NCI-H1417 treated with DMSO at 0.1 percent for 48 hours (cell line): ENCODE results near the gene ESYT3.

ENCODE experiments used
- DNase-seq: peaks from one replicate; lab custom pipeline; 2025; lab: John Stamatoyannopoulos, UW

ESYT3 gene, protein sequence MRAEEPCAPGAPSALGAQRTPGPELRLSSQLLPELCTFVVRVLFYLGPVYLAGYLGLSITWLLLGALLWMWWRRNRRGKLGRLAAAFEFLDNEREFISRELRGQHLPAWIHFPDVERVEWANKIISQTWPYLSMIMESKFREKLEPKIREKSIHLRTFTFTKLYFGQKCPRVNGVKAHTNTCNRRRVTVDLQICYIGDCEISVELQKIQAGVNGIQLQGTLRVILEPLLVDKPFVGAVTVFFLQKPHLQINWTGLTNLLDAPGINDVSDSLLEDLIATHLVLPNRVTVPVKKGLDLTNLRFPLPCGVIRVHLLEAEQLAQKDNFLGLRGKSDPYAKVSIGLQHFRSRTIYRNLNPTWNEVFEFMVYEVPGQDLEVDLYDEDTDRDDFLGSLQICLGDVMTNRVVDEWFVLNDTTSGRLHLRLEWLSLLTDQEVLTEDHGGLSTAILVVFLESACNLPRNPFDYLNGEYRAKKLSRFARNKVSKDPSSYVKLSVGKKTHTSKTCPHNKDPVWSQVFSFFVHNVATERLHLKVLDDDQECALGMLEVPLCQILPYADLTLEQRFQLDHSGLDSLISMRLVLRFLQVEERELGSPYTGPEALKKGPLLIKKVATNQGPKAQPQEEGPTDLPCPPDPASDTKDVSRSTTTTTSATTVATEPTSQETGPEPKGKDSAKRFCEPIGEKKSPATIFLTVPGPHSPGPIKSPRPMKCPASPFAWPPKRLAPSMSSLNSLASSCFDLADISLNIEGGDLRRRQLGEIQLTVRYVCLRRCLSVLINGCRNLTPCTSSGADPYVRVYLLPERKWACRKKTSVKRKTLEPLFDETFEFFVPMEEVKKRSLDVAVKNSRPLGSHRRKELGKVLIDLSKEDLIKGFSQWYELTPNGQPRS

GRCh38 chr3:138434276-138434874 is at the start of gene ESYT3:
ESYT3 (plus strand) TSS chr3:138434616; CDS start chr3:138434799, 183 bp downstream.
- DNase-seq = peak; percentile 20

GRCh38 chr3:138384976-138385375 is 49.4 kb upstream of the ESYT3 start:
- DNase-seq = no peak

- no peak for DNase-seq
Observed at GRCh38 chr3:138389144-138389601, 45.2 kb upstream of the ESYT3 start.

GRCh38 chr3:138389841-138390581 is 44.4 kb upstream of the ESYT3 start:
- no peak for DNase-seq

DNA sequence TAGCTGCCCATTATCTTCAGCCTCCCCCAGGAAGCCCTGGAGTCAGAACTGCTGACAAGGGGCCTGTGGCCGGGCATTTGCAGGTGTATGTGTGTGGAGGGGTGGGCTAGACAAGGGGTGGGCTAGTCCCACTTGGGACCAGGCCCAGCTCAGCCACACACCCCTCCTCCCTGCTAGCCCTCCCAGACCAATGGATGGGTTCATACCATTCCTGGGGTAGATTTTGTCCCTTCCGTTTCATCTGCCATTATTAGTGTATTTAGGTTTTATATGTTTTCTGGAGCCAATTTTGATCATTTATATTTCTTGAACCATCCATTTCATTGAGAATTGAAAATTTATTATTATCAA is 43.9 kb upstream of the ESYT3 start:
- no peak for DNase-seq

GRCh38 chr3:138394156-138394555 is 40.3 kb upstream of the ESYT3 start:
- DNase-seq = no peak

DNA sequence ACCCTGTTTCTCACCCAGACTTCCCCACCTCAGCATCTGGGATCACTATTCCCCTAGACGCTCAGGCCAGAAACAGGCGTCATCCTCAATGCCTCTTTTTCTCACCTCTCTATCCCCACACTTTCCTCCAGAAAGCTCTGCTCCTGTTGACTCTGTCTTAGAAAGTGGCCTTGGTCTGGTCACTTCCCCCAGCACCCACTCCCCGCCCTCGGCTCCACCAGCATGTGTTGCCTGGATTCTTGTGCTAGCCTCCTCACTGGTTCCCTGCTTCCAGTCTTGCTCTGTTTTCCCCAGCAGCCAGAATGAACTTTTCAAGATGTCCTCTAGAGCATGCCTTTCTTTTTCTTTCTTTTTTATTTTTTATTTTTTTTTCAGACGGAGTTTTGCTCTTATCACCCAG is 39.7 kb upstream of the ESYT3 start:
- DNase-seq = no peak

GRCh38 chr3:138395865-138396751 is 38.3 kb upstream of the ESYT3 start:
- no peak for DNase-seq

- no peak for DNase-seq
Observed at GRCh38 chr3:138396752-138397410, 37.5 kb upstream of the ESYT3 start.

- no peak for DNase-seq
Observed at GRCh38 chr3:138397983-138398382, 36.4 kb upstream of the ESYT3 start.

DNA sequence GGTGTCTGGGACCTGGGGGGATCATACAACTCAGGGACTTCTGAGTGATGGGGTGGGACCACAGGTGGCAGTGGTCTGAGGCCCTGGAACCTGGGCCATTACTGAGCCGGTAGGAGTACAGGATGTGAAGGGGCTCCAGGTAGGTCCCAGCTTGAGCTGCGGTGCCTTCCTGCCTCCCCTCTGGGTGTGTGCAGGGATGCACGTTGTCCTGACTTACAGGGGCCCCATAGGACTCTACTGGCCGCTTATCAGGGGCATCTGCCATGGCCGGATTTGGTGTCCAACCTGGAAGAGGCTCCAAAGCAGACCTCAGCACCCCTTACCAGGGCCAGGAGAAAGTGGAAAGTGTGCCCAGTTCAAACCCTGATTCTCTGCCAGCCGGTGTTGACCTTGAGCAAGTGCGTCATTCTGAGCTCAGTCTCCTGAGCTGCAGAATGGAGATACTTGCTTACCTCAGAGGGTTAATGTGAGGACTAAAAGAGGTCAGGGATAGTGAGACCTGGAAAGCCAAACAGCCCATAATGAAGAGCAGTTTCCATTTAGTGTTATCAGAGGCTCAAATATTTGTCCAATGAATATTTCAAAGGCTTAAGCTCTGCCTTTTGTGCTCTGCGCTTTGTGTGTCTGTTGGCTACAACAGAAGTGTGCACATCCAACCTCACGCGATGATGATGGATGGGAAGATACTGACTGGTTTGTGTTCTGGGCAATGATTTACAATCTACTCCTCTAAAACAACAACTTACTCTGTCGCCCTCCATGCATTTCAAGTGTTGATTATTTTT is 35.4 kb upstream of the ESYT3 start:
- DNase-seq = no peak

DNA sequence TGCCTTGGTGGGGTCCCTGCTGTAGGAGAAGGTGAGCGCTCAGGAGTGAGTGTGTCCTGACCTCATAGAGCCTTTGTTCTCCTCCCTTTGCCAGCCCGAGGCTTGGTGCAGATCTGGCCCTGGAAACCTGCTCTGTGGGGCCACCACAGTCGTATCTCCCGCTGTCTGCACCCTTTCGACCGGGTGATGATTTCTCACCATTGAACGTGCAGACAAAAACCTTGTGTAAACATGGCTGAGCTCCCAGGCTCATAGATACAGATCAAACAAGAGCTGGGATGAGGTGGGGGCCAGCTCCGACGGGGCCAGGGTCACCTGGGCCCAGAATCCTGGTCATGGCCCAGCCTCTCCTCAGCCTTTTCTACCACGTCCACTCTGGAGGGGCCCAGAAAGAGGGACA is 34.6 kb upstream of the ESYT3 start:
- DNase-seq = no peak

- DNase-seq = no peak
Observed at GRCh38 chr3:138400651-138401070, 33.8 kb upstream of the ESYT3 start.

GRCh38 chr3:138401834-138402233 is 32.6 kb upstream of the ESYT3 start:
- DNase-seq = no peak

GRCh38 chr3:138404121-138404520 is 30.3 kb upstream of the ESYT3 start:
- DNase-seq = no peak

DNA sequence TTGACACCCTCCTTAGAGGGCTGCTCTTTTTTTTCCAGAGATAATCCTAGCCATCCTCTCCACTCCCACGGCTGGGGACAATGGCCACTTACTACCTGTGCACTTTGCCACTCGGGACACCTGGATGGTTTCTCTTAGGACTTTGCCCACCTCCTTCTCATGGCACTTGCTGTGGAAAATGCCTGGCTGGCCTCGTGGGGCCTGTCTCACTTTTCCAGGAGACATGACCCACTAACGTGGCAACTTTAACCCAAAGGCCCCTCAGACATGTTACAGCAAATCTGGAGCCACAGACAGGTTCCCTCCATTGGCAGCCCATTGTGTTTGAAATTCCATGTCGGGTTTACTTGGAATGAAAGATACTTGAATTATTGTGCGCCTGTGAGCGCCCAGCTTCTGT is 29.4 kb upstream of the ESYT3 start:
- DNase-seq = no peak

DNA sequence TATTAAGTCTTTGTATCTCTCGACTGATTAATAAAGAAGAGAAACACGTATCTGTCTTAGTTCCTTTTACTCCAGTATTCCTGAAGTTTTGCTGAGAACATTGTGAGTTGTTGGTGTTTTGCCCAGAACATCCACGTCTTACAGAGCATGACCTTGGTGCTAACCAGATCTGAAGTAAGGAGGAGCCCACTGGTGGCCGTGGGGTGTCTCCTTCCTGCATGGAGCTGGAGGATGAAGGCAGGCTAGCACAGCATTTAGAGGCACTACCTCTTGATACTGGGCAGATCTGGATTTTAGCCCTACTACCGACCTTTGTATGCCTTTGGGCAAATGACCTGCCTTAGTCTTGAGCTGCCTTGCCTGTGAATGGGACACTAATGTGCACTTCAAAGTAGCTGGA is 28.9 kb upstream of the ESYT3 start:
- DNase-seq = no peak

GRCh38 chr3:138406606-138407005 is 27.8 kb upstream of the ESYT3 start:
- no peak for DNase-seq

GRCh38 chr3:138407236-138407907 is 27.0 kb upstream of the ESYT3 start:
- no peak for DNase-seq
